Iris pigment epithelial cell (primary cell): Measurements from ENCODE around the gene FAM131B.

Source experiments
- DNase-seq: peaks from one replicate; pipeline ENCODE4 v3.0.0-alpha.2; 2011; ENCODE audit warnings: low read depth

The FAM131B gene

DNA sequence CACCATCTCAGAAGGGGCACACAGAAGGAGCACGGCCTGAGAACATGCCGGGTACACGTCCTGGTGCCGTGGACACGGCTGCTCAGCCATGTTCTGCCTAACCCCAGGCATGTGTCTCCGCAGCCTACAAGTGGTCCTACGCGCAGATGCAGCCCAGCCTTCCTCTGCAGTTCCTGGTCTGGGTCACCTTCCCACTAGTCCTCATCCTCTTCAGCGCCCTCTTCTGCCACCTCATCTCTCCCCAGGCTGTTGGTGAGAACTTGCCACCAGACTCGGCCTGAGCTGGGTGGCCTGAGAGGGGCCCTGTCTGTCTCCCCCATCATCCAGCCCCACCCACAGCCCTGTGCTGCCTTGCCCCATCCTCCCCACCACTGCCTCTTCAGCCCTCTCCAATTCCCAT, 41.3 kb downstream of the FAM131B start:
- DNase-seq, result no peak

- no peak for DNase-seq
These were observed 41.9 kb downstream of the FAM131B start for GRCh38 chr7:143320620-143321019.

DNA sequence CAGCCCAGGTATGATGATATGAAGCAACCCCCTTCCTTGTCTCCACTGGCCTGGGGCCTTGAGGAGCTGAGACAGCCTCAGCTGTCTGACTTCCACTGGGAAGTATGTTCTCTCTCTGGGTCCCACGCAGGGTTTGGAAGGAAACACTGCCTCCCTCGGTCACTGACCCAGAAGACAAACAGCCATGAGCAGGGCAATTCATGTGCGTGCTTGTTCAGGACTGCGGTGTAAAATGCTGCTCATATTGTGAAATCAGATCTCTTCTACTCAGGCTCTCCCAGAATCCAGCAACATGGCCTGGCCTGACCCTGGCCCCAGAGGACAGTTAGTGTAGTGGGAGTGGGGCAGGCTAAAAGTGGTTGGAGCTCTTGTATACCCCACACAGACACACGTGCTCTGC, 43.9 kb downstream of the FAM131B start:
- peak; percentile 80 for DNase-seq

- DNase-seq, result no peak
These were observed 46.0 kb downstream of the FAM131B start for GRCh38 chr7:143316492-143316891.

- DNase-seq, result no peak
These were observed 46.7 kb downstream of the FAM131B start, which contains the start of gene CLCN1 for GRCh38 chr7:143315776-143316175. CLCN1 (plus strand) TSS chr7:143316111; CDS start chr7:143316213, 102 bp downstream.

- no peak for DNase-seq
These were observed 48.4 kb downstream of the FAM131B start for GRCh38 chr7:143314127-143314526.

- DNase-seq, result no peak
These were observed 53.9 kb downstream of the FAM131B start for GRCh38 chr7:143308632-143309031.

- peak; percentile 56 for DNase-seq
These were observed 57.0 kb downstream of the FAM131B start for GRCh38 chr7:143305423-143306070.

- no peak for DNase-seq
These were observed 57.6 kb downstream of the FAM131B start for GRCh38 chr7:143304938-143305337.

GRCh38 chr7:143303733-143304132, 58.8 kb downstream of the FAM131B start:
- DNase-seq, result no peak
